K562 (cell line): Measurements from ENCODE around the gene USF2.

ENCODE experiments used
- MTA2 ChIP-seq: fragments of 450-650 bp; IDR thresholded peaks from 2 replicates; pipeline ENCODE4 v1.6.1; 2016; ENCODE audit warnings: low read depth
- SMC3 ChIP-seq: conservative IDR thresholded peaks from 2 replicates; pipeline ENCODE4 v1.6.1; 2011; ENCODE audit warnings: low read depth, low read length, improper control_type of control experiment; ENCODE audit not compliant: insufficient read depth
- YBX1 ChIP-seq: fragments of 450-650 bp; IDR thresholded peaks from 2 replicates; pipeline ENCODE4 v1.7.1; 2016; ENCODE audit warnings: mild to moderate bottlenecking
- TF ChIP-seq, protein P1 (sequence below), 2 experiments: fragments of 450-650 bp; formaldehyde crosslinking in 1 of 2; IDR thresholded peaks; 2 replicates each; pipeline versions ENCODE4 v1.4.0 to v1.6.1; 2014 to 2020; ENCODE audit warnings: mild to moderate bottlenecking in 2 of 2, borderline replicate concordance in 1 of 2, low read depth in 1 of 2

DNA sequence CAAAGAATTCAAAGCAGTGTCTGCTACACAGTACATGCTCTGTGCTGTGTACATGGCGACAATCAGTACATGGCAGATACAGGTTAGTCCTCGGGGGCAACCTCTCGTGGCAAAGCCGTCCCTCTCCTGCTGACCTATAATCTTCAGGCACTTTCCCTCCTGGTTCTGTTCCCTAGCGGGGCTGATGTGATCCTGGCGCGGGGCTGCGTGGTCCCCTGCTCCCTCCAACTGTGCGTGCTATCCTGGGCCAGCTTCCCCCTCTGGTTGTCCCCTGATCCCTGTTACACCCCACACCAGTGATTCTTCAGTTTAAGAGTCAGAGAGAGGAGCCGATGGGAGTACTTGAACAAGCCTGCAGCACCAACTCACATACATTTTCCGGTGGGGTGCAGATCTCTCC is 35.3 kb downstream of the USF2 start:
- no peak for TF ChIP-seq MTA2
- TF ChIP-seq, protein P1, sequence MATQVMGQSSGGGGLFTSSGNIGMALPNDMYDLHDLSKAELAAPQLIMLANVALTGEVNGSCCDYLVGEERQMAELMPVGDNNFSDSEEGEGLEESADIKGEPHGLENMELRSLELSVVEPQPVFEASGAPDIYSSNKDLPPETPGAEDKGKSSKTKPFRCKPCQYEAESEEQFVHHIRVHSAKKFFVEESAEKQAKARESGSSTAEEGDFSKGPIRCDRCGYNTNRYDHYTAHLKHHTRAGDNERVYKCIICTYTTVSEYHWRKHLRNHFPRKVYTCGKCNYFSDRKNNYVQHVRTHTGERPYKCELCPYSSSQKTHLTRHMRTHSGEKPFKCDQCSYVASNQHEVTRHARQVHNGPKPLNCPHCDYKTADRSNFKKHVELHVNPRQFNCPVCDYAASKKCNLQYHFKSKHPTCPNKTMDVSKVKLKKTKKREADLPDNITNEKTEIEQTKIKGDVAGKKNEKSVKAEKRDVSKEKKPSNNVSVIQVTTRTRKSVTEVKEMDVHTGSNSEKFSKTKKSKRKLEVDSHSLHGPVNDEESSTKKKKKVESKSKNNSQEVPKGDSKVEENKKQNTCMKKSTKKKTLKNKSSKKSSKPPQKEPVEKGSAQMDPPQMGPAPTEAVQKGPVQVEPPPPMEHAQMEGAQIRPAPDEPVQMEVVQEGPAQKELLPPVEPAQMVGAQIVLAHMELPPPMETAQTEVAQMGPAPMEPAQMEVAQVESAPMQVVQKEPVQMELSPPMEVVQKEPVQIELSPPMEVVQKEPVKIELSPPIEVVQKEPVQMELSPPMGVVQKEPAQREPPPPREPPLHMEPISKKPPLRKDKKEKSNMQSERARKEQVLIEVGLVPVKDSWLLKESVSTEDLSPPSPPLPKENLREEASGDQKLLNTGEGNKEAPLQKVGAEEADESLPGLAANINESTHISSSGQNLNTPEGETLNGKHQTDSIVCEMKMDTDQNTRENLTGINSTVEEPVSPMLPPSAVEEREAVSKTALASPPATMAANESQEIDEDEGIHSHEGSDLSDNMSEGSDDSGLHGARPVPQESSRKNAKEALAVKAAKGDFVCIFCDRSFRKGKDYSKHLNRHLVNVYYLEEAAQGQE (IDR thresholded peaks at IDR 0.05; ENCODE audit: borderline replicate concordance): no peak
- TF ChIP-seq, protein P1 (CRISPR knock-in tag; IDR thresholded peaks at IDR 0.05; ENCODE audit: low read depth): no peak
- no peak for TF ChIP-seq YBX1
- no peak for TF ChIP-seq SMC3
